Activated CD4-positive, alpha-beta memory T cell treated with anti-CD3 and anti-CD28 coated beads for 36 hours (primary cell): ENCODE data around the gene ENKUR. TPM values are rescaled to one million over a fixed set of nuclear protein-coding genes. Genes with fewer than 3 reads are reported as not detected.

ENCODE experiments used
- CTCF ChIA-PET: fragments of 350-600 bp; sonication (Branson Sonifier 250); formaldehyde crosslinking; loops from one replicate; lab custom pipeline; 2021; ENCODE audit warnings: antibody characterized with exemption, inconsistent platforms; lab: Charles Lee
- POLR2A ChIA-PET: fragments of 350-600 bp; sonication (Branson Sonifier 250); formaldehyde crosslinking; loops from one replicate; lab custom pipeline; 2021; ENCODE audit warnings: antibody characterized with exemption; lab: Charles Lee
- DNase-seq: peaks from one replicate; pipeline ENCODE4 v3.0.0-alpha.2; 2020
- H3K27ac Mint-ChIP-seq: one replicate; pipeline ENCODE4 v1.8.0; 2021; ENCODE audit warnings: mixed read lengths
- H3K27me3 Mint-ChIP-seq: one replicate; pipeline ENCODE4 v1.8.0; 2021; ENCODE audit warnings: mixed read lengths
- H3K36me3 Mint-ChIP-seq: one replicate; pipeline ENCODE4 v1.8.0; 2021; ENCODE audit warnings: mixed read lengths
- H3K4me1 Mint-ChIP-seq: one replicate; pipeline ENCODE4 v1.8.0; 2021; ENCODE audit warnings: low read depth, mixed read lengths
- H3K4me3 Mint-ChIP-seq: one replicate; pipeline ENCODE4 v1.8.0; 2021; ENCODE audit warnings: mild to moderate bottlenecking, mixed read lengths
- H3K9me3 Mint-ChIP-seq: one replicate; pipeline ENCODE4 v1.8.0; 2021; ENCODE audit warnings: mixed read lengths
- intact Hi-C: fragments of 100-400 bp; cut with micrococcal nuclease; formaldehyde crosslinking; loops from one replicate; pipeline ENCODE4 v1.15.1; 2023
- total RNA-seq, 2 experiments: library from RNA; stranded (reverse); gene quantifications; one replicate each; pipeline ENCODE4 v1.2.3, GENCODE V29; 2021

ENKUR gene, protein sequence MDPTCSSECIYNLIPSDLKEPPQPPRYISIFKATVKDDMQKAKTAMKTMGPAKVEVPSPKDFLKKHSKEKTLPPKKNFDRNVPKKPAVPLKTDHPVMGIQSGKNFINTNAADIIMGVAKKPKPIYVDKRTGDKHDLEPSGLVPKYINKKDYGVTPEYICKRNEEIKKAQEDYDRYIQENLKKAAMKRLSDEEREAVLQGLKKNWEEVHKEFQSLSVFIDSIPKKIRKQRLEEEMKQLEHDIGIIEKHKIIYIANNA
- total RNA-seq: not detected

GRCh38 chr10:25015828-25016375 lies at the start of gene ENKUR:
Gene ENKUR (minus strand): TSS chr10:25016158. CDS start chr10:25015936, 222 bp downstream.
- peak within 1 kb of the TSS; percentile 94 for H3K4me3 Mint-ChIP-seq
- ChIA-PET CTCF (interaction anchor here (0.6 to 1.1 kb wide), 2 partner anchors 398 to 1921 kb away, joined by 3 to 5 read pairs; no protein-coding TSS in a partner anchor), POLR2A (interaction anchor here (1.1 to 1.4 kb wide), 2 partner anchors 95 to 292 kb away, joined by 3 to 10 read pairs; partner anchors contain the start of gene ARHGAP21)
- peak; percentile 93 for DNase-seq
- H3K27me3 Mint-ChIP-seq: no peaks in the 10 kb centered on the region
- H3K4me1 Mint-ChIP-seq: peaks cover 19% of the 10 kb centered on the region
- no peaks in the 10 kb centered on the region for H3K36me3 Mint-ChIP-seq
- intact Hi-C loops: loop anchor here (1.0 to 5.0 kb wide), 11 partner anchors 46 to 1845 kb away; partner anchors contain the start of genes ABI1, OTUD1 and PRTFDC1
- H3K27ac Mint-ChIP-seq: peak within 1 kb of the TSS; percentile 97
- no peaks in the 10 kb centered on the region for H3K9me3 Mint-ChIP-seq

GRCh38 chr10:25064401-25064800 lies 48.4 kb upstream of the ENKUR start:
- intact Hi-C loops: loop anchor here (5.0 to 10.0 kb wide), 2 partner anchors 340 to 682 kb away; partner anchors contain the start of gene ARHGAP21
- Mint-ChIP-seq H3K27me3 (peaks cover 2% of the 10 kb centered on the region), H3K4me1 (peaks cover 24% of the 10 kb centered on the region), H3K4me3 (no peak overlapping the region), H3K27ac (no peak overlapping the region), H3K36me3 (no peaks in the 10 kb centered on the region), H3K9me3 (no peaks in the 10 kb centered on the region)
- CTCF ChIA-PET: no interaction called here
- POLR2A ChIA-PET: no interaction called here
- no peak for DNase-seq

DNA sequence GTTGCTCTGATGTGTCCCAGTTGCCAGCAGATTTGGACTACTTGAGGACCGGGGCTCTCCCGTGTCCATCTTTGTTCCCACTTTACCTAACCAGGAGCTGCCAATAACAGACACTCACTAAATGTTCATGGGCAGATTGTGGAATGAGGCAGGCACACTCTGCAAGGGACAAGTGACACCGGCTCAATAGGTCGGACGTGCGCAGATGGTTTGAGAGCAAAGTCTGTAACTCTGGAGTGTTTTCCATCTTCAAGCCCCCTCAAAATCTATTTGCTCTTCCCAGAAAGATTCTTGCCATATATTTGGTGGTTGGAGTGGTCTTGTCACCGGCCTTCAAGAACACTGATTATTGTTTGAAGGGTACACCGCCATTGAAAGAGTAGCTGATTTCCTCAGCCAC lies 47.7 kb upstream of the ENKUR start:
- CTCF ChIA-PET: no interaction called here
- Mint-ChIP-seq H3K27me3 (peaks cover under 1% of the 10 kb centered on the region), H3K4me3 (no peak overlapping the region), H3K4me1 (peaks cover 24% of the 10 kb centered on the region), H3K9me3 (no peaks in the 10 kb centered on the region), H3K27ac (no peak overlapping the region), H3K36me3 (no peaks in the 10 kb centered on the region)
- intact Hi-C loops: loop anchor here (5.0 to 10.0 kb wide), 2 partner anchors 339 to 681 kb away; partner anchors contain the start of gene ARHGAP21
- no peak for DNase-seq
- POLR2A ChIA-PET: no interaction called here

DNA sequence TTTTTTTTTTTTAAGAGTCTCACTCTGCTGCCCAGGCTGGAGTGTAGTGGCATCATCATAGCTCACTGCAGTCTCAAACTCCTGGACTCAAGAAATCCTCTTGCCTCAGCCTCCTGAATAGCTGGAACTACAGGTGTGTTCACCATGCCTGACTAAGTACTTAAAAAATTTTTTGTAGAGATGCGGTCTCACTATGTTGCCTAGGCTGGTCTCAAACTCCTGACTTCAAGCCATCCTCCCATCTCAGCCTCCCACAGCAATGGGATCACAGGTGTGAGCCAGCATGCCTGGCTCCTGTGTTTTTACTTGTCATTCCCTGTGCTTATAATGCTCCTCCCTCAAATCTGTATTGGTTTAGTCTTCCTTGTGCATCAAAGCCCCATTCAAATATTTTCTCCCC lies 47.2 kb upstream of the ENKUR start:
- POLR2A ChIA-PET: no interaction called here
- intact Hi-C loops: loop anchor here (5.0 to 10.0 kb wide), 2 partner anchors 338 to 681 kb away; partner anchors contain the start of gene ARHGAP21
- Mint-ChIP-seq H3K36me3 (no peaks in the 10 kb centered on the region), H3K27ac (peak overlapping the region; percentile 29), H3K27me3 (no peaks in the 10 kb centered on the region), H3K4me1 (peaks cover 24% of the 10 kb centered on the region), H3K4me3 (no peak overlapping the region), H3K9me3 (no peaks in the 10 kb centered on the region)
- DNase-seq: no peak
- CTCF ChIA-PET: no interaction called here

DNA sequence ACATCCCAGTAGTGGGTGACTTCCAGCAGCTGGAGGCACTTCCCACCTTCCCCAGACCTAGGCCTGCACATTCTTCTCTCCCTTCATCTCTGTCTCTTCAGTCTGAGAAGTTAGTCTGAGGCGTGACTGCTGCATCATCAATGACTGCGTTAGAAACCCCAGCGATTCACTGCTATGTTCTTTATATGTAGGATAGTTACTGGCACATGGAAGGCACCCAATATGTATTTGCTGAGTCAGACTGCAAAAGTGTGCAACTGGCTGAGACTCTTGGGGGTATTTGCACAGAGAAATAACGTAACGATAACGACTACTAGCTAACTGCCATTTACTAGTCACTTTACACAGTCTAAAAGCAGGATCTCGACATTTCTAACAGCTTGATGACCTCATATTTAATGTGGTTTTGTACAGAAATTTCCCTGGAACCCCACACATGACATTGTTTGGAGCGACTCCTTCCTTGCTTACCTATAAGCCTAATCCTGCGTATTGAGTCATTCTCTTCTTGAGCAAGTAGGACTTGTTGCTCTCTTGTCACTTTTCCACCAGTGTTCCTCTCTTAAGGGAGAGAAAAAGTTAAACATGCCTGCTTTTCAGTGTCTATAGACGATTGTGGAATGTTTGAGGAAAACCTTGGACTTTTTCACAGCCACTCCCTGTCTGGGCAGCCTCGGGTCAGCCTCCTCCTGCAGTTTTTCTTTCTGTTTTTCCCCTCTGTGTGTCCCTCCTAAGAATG lies 45.9 kb upstream of the ENKUR start:
- Mint-ChIP-seq H3K27me3 (no peaks in the 10 kb centered on the region), H3K36me3 (no peaks in the 10 kb centered on the region), H3K9me3 (no peaks in the 10 kb centered on the region), H3K4me3 (peak overlapping the region; percentile 27), H3K4me1 (peaks cover 24% of the 10 kb centered on the region), H3K27ac (peak overlapping the region; percentile 84)
- CTCF ChIA-PET: interaction anchor here (1.0 kb wide), 1 partner anchor 18 kb away, joined by 3 read pairs; no protein-coding TSS in a partner anchor
- peak; percentile 33 for DNase-seq
- POLR2A ChIA-PET: no interaction called here
- intact Hi-C loops: loop anchor here (1.0 to 10.0 kb wide), 4 partner anchors 46 to 680 kb away; partner anchors contain the start of genes ARHGAP21, ENKUR and THNSL1

- Mint-ChIP-seq H3K4me1 (peaks cover 24% of the 10 kb centered on the region), H3K9me3 (no peaks in the 10 kb centered on the region), H3K27ac (no peak overlapping the region), H3K27me3 (no peaks in the 10 kb centered on the region), H3K4me3 (no peak overlapping the region), H3K36me3 (no peaks in the 10 kb centered on the region)
- no peak for DNase-seq
- intact Hi-C loops: loop anchor here (5.0 to 10.0 kb wide), 2 partner anchors 336 to 679 kb away; partner anchors contain the start of gene ARHGAP21
- CTCF ChIA-PET: no interaction called here
- POLR2A ChIA-PET: no interaction called here
Observed at GRCh38 chr10:25061125-25061524, 45.2 kb upstream of the ENKUR start.

DNA sequence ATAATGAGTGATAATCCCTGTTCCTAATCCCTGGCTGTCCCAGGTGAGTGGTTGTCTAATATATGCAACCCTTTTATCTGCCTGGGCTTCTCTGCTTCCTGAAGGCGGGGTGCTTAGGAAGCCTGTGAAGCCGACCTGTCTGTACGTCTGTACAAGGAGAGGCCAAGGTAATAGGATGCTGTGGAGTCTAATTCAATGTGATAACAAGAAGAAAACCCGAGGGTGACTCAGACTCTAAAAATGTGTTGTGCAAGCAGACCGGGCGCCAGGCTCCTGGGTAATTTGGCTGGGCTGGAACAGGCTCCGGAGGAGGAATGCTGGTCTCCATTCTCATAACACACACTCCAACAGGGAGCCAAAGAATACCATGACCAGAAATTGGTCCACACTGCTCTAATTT lies 44.0 kb upstream of the ENKUR start:
- no peaks in the 10 kb centered on the region for H3K9me3 Mint-ChIP-seq
- no peaks in the 10 kb centered on the region for H3K36me3 Mint-ChIP-seq
- no peaks in the 10 kb centered on the region for H3K27me3 Mint-ChIP-seq
- intact Hi-C loops: loop anchor here (5.0 to 10.0 kb wide), 2 partner anchors 335 to 678 kb away; partner anchors contain the start of gene ARHGAP21
- CTCF ChIA-PET: interaction anchor here (1.5 kb wide), 1 partner anchor 20 kb away, joined by 3 read pairs; no protein-coding TSS in a partner anchor
- DNase-seq: no peak
- H3K4me3 Mint-ChIP-seq: no peak overlapping the region
- H3K27ac Mint-ChIP-seq: no peak overlapping the region
- POLR2A ChIA-PET: no interaction called here
- H3K4me1 Mint-ChIP-seq: peaks cover 20% of the 10 kb centered on the region

GRCh38 chr10:25057886-25058285 lies 41.9 kb upstream of the ENKUR start:
- DNase-seq: no peak
- POLR2A ChIA-PET: no interaction called here
- H3K9me3 Mint-ChIP-seq: no peaks in the 10 kb centered on the region
- H3K4me1 Mint-ChIP-seq: peaks cover 11% of the 10 kb centered on the region
- no peak overlapping the region for H3K4me3 Mint-ChIP-seq
- intact Hi-C loops: no loop called here
- no peaks in the 10 kb centered on the region for H3K36me3 Mint-ChIP-seq
- no peak overlapping the region for H3K27ac Mint-ChIP-seq
- H3K27me3 Mint-ChIP-seq: no peaks in the 10 kb centered on the region
- CTCF ChIA-PET: no interaction called here

DNA sequence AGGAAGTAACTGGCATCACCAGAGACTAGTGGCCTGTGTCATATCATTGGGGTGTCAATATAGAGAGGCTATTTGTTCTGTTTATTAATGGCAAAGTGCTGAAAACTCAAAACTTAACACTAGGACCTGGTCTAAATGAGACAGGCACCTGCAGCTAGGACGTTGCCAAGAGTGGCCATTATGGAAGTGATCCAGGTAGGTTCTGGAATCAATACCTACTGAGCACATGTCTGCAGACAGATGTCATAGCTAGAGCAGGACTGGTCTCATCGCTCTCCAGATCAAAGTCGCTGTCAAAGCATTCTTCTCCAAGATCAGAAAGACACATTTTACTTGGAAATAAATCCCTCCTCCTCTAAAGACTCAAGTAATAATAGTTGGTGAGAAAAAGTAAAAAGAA lies 40.8 kb upstream of the ENKUR start:
- no peak for DNase-seq
- no peaks in the 10 kb centered on the region for H3K9me3 Mint-ChIP-seq
- CTCF ChIA-PET: interaction anchor here (1.1 kb wide), 1 partner anchor 24 kb away, joined by 3 read pairs; no protein-coding TSS in a partner anchor
- intact Hi-C loops: no loop called here
- POLR2A ChIA-PET: no interaction called here
- H3K27me3 Mint-ChIP-seq: no peaks in the 10 kb centered on the region
- no peaks in the 10 kb centered on the region for H3K36me3 Mint-ChIP-seq
- peaks cover 3% of the 10 kb centered on the region for H3K4me1 Mint-ChIP-seq
- no peak overlapping the region for H3K27ac Mint-ChIP-seq
- no peak overlapping the region for H3K4me3 Mint-ChIP-seq

GRCh38 chr10:25052012-25052411 lies 36.1 kb upstream of the ENKUR start:
- peaks cover 15% of the 10 kb centered on the region for H3K27me3 Mint-ChIP-seq
- H3K9me3 Mint-ChIP-seq: peaks cover 4% of the 10 kb centered on the region
- POLR2A ChIA-PET: no interaction called here
- intact Hi-C loops: no loop called here
- no peak overlapping the region for H3K27ac Mint-ChIP-seq
- peaks cover 2% of the 10 kb centered on the region for H3K36me3 Mint-ChIP-seq
- DNase-seq: no peak
- CTCF ChIA-PET: no interaction called here
- H3K4me3 Mint-ChIP-seq: no peak overlapping the region
- H3K4me1 Mint-ChIP-seq: no peaks in the 10 kb centered on the region

DNA sequence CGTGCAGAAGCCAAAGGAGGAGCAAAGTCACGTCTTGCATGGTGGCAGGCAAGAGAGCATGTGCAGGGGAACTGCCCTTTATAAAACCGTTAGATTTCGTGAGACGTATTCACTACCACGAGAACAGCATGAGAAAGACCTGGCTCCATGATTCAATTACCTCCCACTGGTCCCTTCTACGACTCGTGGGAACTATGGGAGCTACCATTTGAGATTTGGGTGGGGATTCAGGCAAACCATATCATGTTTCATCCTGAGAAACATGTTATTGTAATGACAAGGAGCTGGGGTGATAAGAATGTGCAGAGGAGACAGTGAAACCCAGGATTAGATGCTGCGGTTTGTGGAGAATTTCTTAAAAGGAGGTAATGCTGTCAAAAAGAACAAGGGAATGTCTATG lies 34.4 kb upstream of the ENKUR start:
- CTCF ChIA-PET: no interaction called here
- H3K9me3 Mint-ChIP-seq: peaks cover 4% of the 10 kb centered on the region

DNA sequence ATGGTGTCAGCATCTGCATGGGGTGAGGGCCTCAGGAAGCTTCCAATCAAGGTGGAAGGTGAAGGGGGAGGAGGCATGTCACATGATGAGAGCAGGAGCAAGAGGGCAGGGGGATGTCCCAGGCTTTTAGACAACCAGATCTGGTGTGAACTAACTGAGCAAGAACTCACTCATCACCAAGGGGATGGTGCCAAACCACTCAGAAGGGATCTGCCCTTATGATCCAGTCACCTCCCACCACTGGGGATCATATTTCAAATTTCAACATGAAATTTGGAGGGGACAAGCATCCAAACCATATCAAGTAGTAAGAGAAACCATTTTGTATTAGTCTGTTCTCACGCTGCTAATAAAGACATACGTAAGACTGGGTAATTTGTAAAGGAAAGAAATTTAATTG lies 34.0 kb upstream of the ENKUR start:
- no peak for DNase-seq
- CTCF ChIA-PET: no interaction called here
- Mint-ChIP-seq H3K27me3 (peaks cover 20% of the 10 kb centered on the region), H3K27ac (no peak overlapping the region), H3K4me1 (no peaks in the 10 kb centered on the region), H3K9me3 (peaks cover 4% of the 10 kb centered on the region), H3K4me3 (no peak overlapping the region), H3K36me3 (peaks cover 2% of the 10 kb centered on the region)
- POLR2A ChIA-PET: no interaction called here
- intact Hi-C loops: no loop called here

More for the DNA sequence above, 34.4 kb upstream of the ENKUR start:
- intact Hi-C loops: no loop called here
- POLR2A ChIA-PET: no interaction called here
- H3K27me3 Mint-ChIP-seq: peaks cover 20% of the 10 kb centered on the region
- H3K4me1 Mint-ChIP-seq: no peaks in the 10 kb centered on the region
- no peak overlapping the region for H3K4me3 Mint-ChIP-seq
- no peak for DNase-seq
- H3K27ac Mint-ChIP-seq: no peak overlapping the region
- H3K36me3 Mint-ChIP-seq: peaks cover 2% of the 10 kb centered on the region
